HG03565 (cell line): ENCODE data around the gene PRKAR1B.

ENCODE experiments used
- ATAC-seq: cut with Tn5 transposase; IDR thresholded peaks from one replicate; pipeline ENCODE4 v1.9.1; 2021; ENCODE audit warnings: mild to moderate bottlenecking, moderate library complexity; ENCODE audit not compliant: unreplicated experiment

Gene PRKAR1B

GRCh38 chr7:725223-726005, 1.7 kb downstream of the PRKAR1B start:
- no peak for ATAC-seq

- ATAC-seq: no peak
Measured at GRCh38 chr7:724298-724697, 2.8 kb downstream of the PRKAR1B start.

DNA sequence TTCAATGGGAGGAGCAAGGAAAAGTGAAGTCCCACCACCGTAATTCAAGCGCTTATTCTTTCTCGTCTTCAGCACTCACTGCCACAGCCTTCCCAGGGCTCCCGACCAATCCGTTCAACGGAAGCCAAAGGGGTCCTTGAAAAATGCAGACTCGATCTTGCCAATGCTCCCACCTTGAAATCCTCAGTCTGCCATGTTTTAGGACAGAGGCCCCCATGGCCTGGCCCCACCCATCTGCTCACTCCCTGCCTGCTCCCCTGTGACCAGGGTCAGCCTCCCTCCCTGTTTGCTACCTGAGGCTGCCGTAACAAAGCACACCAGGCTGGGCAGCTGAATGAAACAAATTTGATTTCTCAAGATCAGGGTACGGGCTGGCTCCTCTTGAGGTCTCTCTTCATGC, 3.5 kb downstream of the PRKAR1B start:
- no peak for ATAC-seq

GRCh38 chr7:721619-722248, 5.3 kb downstream of the PRKAR1B start:
- ATAC-seq: no peak

GRCh38 chr7:716636-717035, 10.4 kb downstream of the PRKAR1B start:
- no peak for ATAC-seq

DNA sequence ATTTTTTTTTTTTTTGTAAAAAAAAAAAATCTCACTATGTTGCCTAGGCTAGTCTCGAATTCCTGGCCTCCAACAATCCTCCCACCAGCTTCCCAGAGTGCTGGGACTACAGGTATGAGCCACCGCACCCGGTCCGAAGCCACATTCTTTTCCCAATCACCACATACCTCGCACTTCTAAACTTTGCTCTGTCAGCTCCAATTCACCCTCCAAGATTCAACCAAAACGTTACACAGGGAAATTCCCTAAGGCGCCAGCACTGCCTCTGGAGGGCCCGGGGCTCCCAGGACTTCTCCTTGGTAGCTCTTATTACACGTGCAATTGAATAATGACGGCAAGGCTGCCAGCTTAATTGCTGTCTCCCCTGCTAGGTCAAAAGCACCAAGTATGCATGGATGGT, 10.9 kb downstream of the PRKAR1B start:
- no peak for ATAC-seq

DNA sequence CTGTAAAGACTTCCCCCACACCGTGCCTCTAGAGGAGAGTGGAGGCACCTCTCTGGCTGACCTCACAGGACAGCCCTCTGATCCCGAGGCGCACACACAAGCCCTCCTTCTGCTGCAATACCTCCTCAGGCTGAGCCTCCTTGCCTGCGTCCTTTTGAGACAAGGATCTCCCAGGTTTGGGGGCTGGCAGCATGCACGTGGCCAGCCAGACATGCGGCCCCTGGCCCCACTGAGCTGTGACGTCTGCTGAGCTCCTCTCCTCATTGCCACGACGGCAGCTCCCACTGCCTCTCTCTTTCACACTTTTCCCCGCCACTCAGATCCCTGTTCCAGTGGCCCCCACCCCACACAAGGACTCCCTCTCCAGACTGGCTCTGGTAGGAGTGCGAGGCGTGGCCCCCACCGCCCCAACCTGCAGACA, 12.8 kb downstream of the PRKAR1B start:
- ATAC-seq: no peak

DNA sequence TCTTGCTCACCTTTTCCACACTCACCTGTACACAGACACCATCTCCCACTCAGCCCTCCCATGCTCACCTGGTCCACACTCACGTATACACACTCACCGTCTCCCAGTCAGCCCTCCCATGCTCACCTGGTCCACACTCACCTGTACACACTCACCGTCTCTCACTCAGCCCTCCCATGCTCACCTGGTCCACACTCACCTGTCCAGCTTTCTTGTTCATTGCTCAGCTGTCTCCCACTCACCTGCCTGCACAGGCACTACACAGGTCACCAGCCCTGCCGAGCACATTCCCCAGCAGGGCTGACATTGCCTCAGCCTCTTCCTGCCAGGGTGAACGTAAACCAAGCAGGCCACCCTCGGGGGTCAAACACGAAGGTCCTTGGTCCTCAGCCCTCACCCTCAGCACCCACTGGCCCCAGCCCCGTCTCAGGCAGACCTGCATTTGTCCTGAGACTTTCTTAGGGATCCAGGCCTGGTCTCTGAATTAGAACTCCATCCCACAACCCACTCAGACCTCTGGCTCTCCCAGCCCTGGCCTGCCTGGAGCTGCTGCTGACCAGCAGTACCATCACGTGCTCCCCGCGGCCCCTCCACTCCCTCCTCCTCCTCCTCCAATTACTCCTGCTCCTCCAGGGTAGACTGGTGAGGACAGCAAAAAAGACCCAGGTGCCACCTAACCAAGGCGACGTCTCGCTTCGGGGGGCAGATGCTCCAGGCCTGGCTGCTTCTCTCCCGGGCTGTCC, 13.4 kb downstream of the PRKAR1B start:
- no peak for ATAC-seq

DNA sequence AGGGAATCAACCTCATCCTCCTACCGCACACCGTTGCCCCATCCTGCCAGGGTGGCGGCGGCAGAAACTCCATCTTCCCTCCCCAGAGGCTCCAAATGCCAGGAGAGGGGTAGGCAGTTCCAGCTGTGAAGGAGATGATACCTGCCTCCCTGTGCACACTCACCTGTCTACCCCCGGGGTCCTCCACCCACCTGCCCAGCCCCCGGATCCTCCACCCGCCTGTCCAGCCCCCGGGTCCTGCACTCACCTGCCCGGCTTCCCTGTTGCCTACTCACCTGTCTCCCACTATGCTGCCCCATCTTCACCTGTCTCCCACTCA, 14.0 kb downstream of the PRKAR1B start:
- no peak for ATAC-seq

DNA sequence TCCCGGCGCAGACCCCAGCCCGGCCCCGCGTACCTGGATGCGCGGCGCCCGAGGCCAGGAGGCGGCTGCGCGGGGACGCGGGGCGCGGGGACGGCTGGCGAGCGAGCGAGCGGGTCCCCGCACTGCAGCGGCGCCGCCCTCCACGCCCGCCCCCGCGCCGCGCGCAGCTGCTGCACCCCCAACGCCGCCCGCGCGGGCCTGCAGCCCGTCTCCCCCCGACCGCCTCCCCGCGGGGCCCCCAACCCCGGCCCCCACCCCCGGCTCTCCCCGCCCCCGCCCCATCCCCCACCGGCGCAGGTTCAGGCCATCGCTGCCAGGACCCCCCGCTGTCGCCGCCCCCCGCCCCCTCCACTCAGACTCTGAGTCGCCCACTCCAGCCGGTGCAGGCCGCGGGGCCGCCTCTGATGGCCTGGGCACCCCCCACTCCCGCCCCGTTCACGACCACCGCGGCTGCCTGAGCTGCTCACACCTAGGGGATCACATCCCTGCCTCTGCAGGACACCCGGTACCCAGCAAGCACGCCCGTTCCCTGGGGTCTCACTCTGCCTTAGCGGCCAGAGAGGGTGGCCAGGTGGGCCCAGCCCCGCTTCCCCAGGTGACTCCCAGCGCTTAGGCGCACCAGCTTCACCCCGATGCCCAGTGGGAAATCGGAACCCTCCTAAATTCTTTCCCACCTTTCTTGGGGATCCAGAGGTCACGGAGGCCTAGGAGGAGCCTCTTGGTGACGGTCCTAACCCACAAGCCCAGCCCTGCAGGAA, 14.5 kb downstream of the PRKAR1B start:
- no peak for ATAC-seq

DNA sequence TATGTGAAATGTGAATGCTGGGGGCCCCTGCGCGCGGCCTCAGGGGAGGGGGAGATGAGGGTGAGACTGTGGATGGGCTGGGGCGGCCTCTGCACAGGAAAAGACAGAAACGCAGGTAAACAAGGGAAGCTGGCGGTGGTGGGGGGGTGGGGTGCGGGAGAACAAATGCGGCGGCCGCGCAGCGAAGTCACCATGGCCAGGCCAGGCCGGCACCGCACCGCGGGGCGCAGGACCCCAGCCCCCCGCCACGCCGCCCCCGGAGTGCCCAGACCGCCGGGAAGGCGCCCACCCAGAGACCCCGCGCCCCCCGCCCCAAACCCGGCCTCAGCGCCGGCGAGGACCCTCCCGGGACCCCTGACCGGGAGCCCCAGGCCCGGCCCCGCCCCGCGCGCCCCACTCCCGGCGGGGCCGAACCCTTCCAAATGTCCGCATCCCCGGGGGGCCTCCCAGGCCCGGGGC, 15.1 kb downstream of the PRKAR1B start:
- ATAC-seq: no peak

DNA sequence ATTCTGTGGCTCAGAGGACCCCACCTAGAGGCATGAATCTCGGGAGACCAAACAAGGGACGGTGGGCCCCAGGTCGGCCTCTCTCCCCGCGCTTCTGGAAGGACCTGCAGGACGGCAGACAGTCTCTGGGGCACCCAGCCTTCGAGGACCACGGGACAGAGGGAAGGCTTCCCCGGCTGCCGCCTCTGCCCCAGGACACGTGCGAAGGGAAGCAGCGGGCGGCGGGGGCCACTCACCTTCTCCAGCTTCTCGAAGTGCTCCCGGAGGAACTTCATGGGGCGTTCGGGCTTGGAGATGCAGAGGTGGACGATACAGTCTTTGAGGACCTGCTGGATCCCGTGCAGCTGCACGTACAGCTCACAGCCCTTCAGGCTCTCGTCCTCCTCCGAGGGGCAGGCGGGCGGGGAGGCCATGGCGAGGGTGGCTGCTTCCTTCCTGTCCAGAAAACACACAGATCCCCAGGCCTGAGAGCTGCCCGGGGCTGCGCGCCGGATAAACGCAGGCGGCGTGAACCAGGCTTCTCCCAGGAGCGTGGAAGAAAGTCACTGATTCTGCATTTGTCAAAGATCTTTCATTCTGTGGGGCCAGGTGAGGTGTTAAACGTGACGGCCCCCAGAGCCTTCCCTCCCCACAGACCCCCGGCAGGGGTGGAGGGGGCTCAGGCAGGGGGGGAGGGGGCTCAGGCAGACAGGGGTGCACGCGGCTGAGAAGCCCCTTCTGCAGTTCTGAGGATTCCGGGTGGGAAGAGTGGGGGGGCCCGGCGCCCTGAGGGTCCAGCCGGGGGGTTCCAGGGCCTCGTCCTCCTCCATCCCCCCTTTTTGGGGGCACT, 15.8 kb downstream of the PRKAR1B start:
- no peak for ATAC-seq

- no peak for ATAC-seq
Measured at GRCh38 chr7:710161-710560, 16.9 kb downstream of the PRKAR1B start.

DNA sequence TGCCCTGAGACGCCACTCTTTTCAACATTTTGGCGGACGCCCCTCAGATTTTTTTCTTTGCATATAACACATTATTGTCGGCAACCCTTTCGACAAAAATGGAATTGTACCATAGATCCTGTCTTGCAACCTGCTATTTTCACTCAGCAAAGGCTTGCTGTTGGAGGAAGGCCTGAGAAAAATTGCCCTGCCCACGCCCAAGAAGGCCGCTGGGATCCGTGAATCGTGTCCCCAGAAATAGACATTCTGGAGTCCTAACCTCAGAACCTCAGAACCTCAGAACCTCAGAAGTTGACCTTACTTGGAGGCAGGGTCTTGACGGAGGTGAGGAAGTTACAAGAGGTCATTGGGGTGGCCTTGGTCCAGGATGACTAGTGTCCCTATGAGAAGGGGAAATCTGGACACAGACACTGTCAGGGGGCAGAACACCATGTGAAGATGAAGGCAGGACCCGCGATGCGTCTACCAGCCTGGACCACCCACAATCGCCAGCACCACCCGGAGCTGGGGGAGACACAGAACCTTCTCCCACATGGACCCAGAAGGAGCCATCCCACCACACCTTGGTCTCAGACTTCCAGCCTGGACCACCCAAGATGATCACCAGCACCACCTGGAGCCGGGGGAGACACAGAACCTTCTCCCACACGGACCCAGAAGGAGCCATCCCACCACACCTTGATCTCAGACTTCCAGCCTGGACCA, 19.6 kb downstream of the PRKAR1B start:
- ATAC-seq: no peak

DNA sequence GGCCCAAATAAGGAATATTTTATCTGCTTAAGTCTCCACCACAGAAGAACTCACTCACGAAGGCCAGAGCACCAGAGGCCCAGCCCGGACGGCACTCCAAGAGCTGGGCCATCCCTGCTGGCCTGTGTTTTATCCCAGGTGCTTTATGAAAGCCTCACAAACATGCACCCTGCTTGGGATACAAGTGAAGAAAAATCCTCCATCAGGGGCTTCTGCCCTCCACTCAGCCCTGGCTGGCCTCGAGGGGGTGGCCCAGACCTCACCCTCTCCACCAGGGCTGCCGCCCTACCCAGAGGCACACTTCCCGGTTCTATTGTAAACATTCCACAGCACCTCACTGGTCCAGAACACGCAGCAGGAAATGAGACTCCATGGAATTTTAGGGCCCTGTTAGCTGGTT, 20.4 kb downstream of the PRKAR1B start:
- no peak for ATAC-seq

- ATAC-seq: no peak
Measured at GRCh38 chr7:703049-703448, 24.0 kb downstream of the PRKAR1B start.

DNA sequence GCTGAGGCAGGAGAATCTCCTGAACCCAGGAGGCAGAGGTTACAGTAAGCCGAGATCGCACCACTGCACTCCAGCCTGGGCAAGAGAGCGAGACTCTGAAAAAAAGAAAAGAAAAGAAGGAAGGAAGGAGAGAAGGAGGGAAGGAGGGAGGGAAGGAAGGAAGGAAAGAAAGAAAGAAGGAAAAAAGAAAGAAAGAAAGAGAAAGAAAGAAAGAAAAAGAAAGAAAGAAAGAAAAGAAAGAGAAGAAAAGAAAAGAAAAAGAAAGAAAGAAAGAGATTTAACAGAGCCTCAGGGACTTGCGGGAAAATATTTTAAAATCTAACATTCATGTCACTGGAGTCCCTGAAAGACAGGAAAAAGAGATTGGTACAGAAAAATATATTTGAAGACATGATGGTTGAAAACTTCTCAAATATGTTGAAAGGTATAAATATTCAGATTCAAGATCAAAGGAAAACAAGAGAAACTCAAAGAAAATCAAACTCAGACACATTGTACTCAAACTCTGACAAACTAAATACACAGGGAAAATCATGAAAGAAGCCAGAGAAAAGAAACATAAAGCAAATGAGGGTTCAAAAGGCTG, 25.9 kb downstream of the PRKAR1B start:
- ATAC-seq: no peak

GRCh38 chr7:699476-700170, 27.5 kb downstream of the PRKAR1B start:
- ATAC-seq: no peak
